Lower lobe of right lung (tissue), 2 donors: Measurements from ENCODE around the gene CCL7. TPM values are rescaled to one million over a fixed set of nuclear protein-coding genes. Genes with fewer than 3 reads are reported as not detected.
"Not testable (repeated sequence)": the region's sequence is repeated elsewhere in the genome, so short reads cannot be mapped to it uniquely, and the experiment has no call there.

Experiments used
- ATAC-seq, 2 donors: fragments of 200-7000 bp; cut with Tn5 transposase; one replicate each; pipeline ENCODE4 v1.9.1; 2020 to 2022; ENCODE audit warnings: mild to moderate bottlenecking in 2 of 2, moderate library complexity in 2 of 2
- DNase-seq: peaks from one replicate; pipeline ENCODE4 v3.0.0-alpha.2; 2020
- H3K27ac ChIP-seq: fragments of 200-600 bp; one replicate; pipeline ENCODE4 v1.8.0; 2022
- H3K27me3 ChIP-seq: fragments of 200-600 bp; one replicate; pipeline ENCODE4 v1.8.0; 2022; ENCODE audit warnings: low read depth
- H3K36me3 ChIP-seq: fragments of 200-600 bp; one replicate; pipeline ENCODE4 v1.8.0; 2022; ENCODE audit warnings: mild to moderate bottlenecking
- H3K4me1 ChIP-seq: fragments of 200-600 bp; one replicate; pipeline ENCODE4 v1.8.0; 2022
- H3K4me3 ChIP-seq: fragments of 200-600 bp; one replicate; pipeline ENCODE4 v1.8.0; 2022; ENCODE audit warnings: mild to moderate bottlenecking
- H3K9me3 ChIP-seq: fragments of 200-600 bp; one replicate; pipeline ENCODE4 v1.8.0; 2022
- intact Hi-C: fragments of 100-400 bp; cut with DNase I; formaldehyde crosslinking; loops from one replicate; pipeline ENCODE4 v1.11.0; 2022
- total RNA-seq: library from RNA; stranded (reverse); fragmentation: NEBNext Ultra II Directional; extraction: Animal tissue kit (Norgen Biotek cat#: 25700); gene quantifications from one replicate; pipeline ENCODE4 v1.2.1, GENCODE V29; 2021
- TF ChIP-seq, protein P1 (sequence below): fragments of 200-600 bp; IDR thresholded peaks from one replicate; pipeline ENCODE4 v1.8.0; 2022; ENCODE audit warnings: antibody characterized with exemption, mild to moderate bottlenecking
- donor health status: DM: no; HTN: yes; CAD: no; lungs with severe emphysema.

The CCL7 gene
- total RNA-seq, 1 donor from 2014 or later: not detected

- ATAC-seq (no peak), DNase-seq (no peak)
- intact Hi-C loops: no loop called here
- Histone ChIP-seq H3K27ac (no peak overlapping the region), H3K9me3 (no peaks in the 10 kb centered on the region), H3K36me3 (no peaks in the 10 kb centered on the region), H3K4me3 (no peak overlapping the region), H3K27me3 (no peaks in the 10 kb centered on the region), H3K4me1 (peaks cover 27% of the 10 kb centered on the region)
- TF ChIP-seq, protein P1, sequence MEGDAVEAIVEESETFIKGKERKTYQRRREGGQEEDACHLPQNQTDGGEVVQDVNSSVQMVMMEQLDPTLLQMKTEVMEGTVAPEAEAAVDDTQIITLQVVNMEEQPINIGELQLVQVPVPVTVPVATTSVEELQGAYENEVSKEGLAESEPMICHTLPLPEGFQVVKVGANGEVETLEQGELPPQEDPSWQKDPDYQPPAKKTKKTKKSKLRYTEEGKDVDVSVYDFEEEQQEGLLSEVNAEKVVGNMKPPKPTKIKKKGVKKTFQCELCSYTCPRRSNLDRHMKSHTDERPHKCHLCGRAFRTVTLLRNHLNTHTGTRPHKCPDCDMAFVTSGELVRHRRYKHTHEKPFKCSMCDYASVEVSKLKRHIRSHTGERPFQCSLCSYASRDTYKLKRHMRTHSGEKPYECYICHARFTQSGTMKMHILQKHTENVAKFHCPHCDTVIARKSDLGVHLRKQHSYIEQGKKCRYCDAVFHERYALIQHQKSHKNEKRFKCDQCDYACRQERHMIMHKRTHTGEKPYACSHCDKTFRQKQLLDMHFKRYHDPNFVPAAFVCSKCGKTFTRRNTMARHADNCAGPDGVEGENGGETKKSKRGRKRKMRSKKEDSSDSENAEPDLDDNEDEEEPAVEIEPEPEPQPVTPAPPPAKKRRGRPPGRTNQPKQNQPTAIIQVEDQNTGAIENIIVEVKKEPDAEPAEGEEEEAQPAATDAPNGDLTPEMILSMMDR: no peak
These were observed 43.8 kb upstream of the CCL7 start for GRCh38 chr17:34226011-34226743.

- intact Hi-C loops: no loop called here
- Histone ChIP-seq H3K9me3 (no peaks in the 10 kb centered on the region), H3K4me3 (no peak overlapping the region), H3K4me1 (peaks cover 21% of the 10 kb centered on the region), H3K27me3 (no peaks in the 10 kb centered on the region), H3K27ac (no peak overlapping the region), H3K36me3 (no peaks in the 10 kb centered on the region)
- TF ChIP-seq, protein P1: no peak
- DNase-seq: no peak
- ATAC-seq: no peak
These were observed 43.3 kb upstream of the CCL7 start for GRCh38 chr17:34226744-34227034.

DNA sequence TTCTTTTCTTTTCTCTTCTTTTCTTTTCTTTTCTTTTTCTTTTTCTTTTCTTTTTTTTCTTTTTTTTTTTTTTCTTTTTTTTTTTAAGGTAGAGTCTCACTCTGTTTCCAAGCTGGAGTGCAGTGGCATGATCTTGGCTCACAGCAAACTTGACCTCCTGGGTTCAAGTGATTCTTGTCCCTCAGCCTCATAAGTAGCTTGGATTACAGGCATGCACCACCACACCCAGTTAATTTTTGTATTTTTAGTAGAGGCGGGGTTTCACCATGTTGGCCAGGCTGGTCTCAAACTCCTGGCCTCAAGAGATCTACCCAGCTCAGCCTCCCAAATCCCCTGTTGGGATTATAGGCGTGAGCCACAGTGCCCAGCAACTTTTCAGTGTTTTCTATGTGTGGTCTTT is 42.7 kb upstream of the CCL7 start:
- H3K9me3 ChIP-seq, intact Hi-C loops, DNase-seq, H3K36me3 ChIP-seq, H3K27me3 ChIP-seq, H3K4me3 ChIP-seq: not testable (repeated sequence)
- ATAC-seq: peak; percentile 61 to 80
- Histone ChIP-seq H3K4me1 (peaks cover 15% of the 10 kb centered on the region), H3K27ac (peak overlapping the region; percentile 47)

GRCh38 chr17:34227707-34228106 is 42.3 kb upstream of the CCL7 start:
- H3K4me3 ChIP-seq: no peak overlapping the region
- H3K9me3 ChIP-seq: no peaks in the 10 kb centered on the region
- peak; percentile 86 to 87 for ATAC-seq
- intact Hi-C loops: no loop called here
- H3K27ac ChIP-seq: peak overlapping the region; percentile 47
- H3K4me1 ChIP-seq: peaks cover 11% of the 10 kb centered on the region
- H3K27me3 ChIP-seq: no peaks in the 10 kb centered on the region
- H3K36me3 ChIP-seq: no peaks in the 10 kb centered on the region
- TF ChIP-seq, protein P1: no peak
- no peak for DNase-seq

- Histone ChIP-seq H3K4me1 (peaks cover 16% of the 10 kb centered on the region), H3K27ac (no peak overlapping the region), H3K27me3 (no peaks in the 10 kb centered on the region), H3K9me3 (no peaks in the 10 kb centered on the region), H3K36me3 (no peaks in the 10 kb centered on the region), H3K4me3 (no peak overlapping the region)
- TF ChIP-seq, protein P1: no peak
- ATAC-seq (no peak), DNase-seq (no peak)
- intact Hi-C loops: no loop called here
These were observed 41.2 kb upstream of the CCL7 start for GRCh38 chr17:34228781-34229180.

DNA sequence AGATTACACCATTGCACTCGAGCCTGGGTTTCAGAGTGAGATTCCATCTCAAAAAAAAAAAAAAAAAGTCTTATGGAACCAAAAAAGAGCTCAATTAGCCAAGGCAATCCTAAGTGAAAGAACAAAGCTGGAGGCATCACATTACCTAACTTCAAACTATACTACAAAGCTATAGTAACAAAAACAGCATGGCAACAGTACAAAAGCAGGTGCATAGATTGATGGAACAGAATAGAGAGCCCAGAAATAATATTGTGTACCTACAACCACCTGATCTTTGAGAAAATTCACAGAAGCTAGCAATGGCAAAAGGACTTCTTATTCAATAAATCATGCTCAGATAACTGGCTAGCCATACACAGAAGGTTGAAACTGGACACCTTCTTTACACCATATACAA is 39.7 kb upstream of the CCL7 start:
- ATAC-seq: no peak
- Histone ChIP-seq H3K4me1 (peaks cover 32% of the 10 kb centered on the region), H3K27ac (no peak overlapping the region), H3K36me3 (no peaks in the 10 kb centered on the region), H3K9me3 (no peaks in the 10 kb centered on the region), H3K4me3 (no peak overlapping the region), H3K27me3 (no peaks in the 10 kb centered on the region)
- TF ChIP-seq, protein P1: no peak
- intact Hi-C loops: no loop called here
- DNase-seq: no peak
